Measurements from ENCODE around the gene KLF15. TPM values are rescaled to one million over a fixed set of nuclear protein-coding genes. Genes with fewer than 3 reads are reported as not detected.

KLF15 gene
- total RNA-seq, 2 experiments from 2014 or later, result 0.40 to 0.46 TPM

GRCh38 chr3:126300001-126300760, 57.0 kb downstream of the KLF15 start:
- Mint-ChIP-seq H3K27ac (no peak overlapping the region), H3K27me3 (peaks cover 5% of the 10 kb centered on the region), H3K9me3 (peaks cover 21% of the 10 kb centered on the region), H3K4me3 (no peak overlapping the region), H3K36me3 (peaks cover 1% of the 10 kb centered on the region), H3K4me1 (ENCODE audit: low read depth) (no peaks in the 10 kb centered on the region)
- CTCF ChIA-PET, result no interaction called here
- intact Hi-C loops (cut with micrococcal nuclease), result no loop called here
- POLR2A ChIA-PET, result no interaction called here
- DNase-seq, result no peak

GRCh38 chr3:126295407-126295939, 61.7 kb downstream of the KLF15 start:
- H3K27me3 Mint-ChIP-seq, result peaks cover 12% of the 10 kb centered on the region
- intact Hi-C loops (cut with micrococcal nuclease), result no loop called here
- H3K4me3 Mint-ChIP-seq, result no peak overlapping the region
- no peak for DNase-seq
- CTCF ChIA-PET, result no interaction called here
- no peaks in the 10 kb centered on the region for H3K4me1 Mint-ChIP-seq (ENCODE audit: low read depth)
- no peaks in the 10 kb centered on the region for H3K36me3 Mint-ChIP-seq
- POLR2A ChIA-PET, result no interaction called here
- H3K9me3 Mint-ChIP-seq, result no peaks in the 10 kb centered on the region
- no peak overlapping the region for H3K27ac Mint-ChIP-seq

- Mint-ChIP-seq H3K4me1 (ENCODE audit: low read depth) (no peaks in the 10 kb centered on the region), H3K9me3 (no peaks in the 10 kb centered on the region), H3K27me3 (peaks cover 21% of the 10 kb centered on the region), H3K36me3 (no peaks in the 10 kb centered on the region), H3K27ac (no peak overlapping the region), H3K4me3 (no peak overlapping the region)
- DNase-seq, result no peak
- intact Hi-C loops (cut with micrococcal nuclease), result no loop called here
- ChIA-PET POLR2A (no interaction called here), CTCF (no interaction called here)
Measured at GRCh38 chr3:126294211-126294808, 62.9 kb downstream of the KLF15 start.

GRCh38 chr3:126293370-126294082, 63.7 kb downstream of the KLF15 start:
- Mint-ChIP-seq H3K36me3 (no peaks in the 10 kb centered on the region), H3K27ac (no peak overlapping the region), H3K9me3 (no peaks in the 10 kb centered on the region), H3K4me3 (no peak overlapping the region), H3K27me3 (peaks cover 23% of the 10 kb centered on the region), H3K4me1 (ENCODE audit: low read depth) (no peaks in the 10 kb centered on the region)
- ChIA-PET CTCF (no interaction called here), POLR2A (no interaction called here)
- intact Hi-C loops (cut with micrococcal nuclease), result no loop called here
- DNase-seq, result no peak

Other genes with a start within 250 kb of the KLF15 start
- gene ALDH1L1, start 176.8 kb downstream of the KLF15 start, total RNA-seq, result not detected
- gene CFAP100, start 37.5 kb upstream of the KLF15 start, total RNA-seq, result not detected
- 10 to 100 TPM; 18.2 to 19.1 TPM for gene ZXDC, start 118.5 kb upstream of the KLF15 start, total RNA-seq
- not detected for gene UROC1, start 160.4 kb upstream of the KLF15 start, total RNA-seq
- gene CHST13, start 166.7 kb upstream of the KLF15 start, total RNA-seq, result not detected
- not detected for gene C3orf22, start 201.5 kb upstream of the KLF15 start, total RNA-seq

Measured in activated CD4-positive, alpha-beta memory T cell treated with anti-CD3 and anti-CD28 coated beads for 36 hours (primary cell).